ENCODE measurements around the gene SERPINB2.

Gene SERPINB2

GRCh38 chr18:63887424-63887823 is at the start of gene SERPINB2:
Gene SERPINB2, plus strand, starts transcription at chr18:63887705. Its CDS starts 3,740 bp downstream, at chr18:63891445.
- DNase-seq: no peak

GRCh38 chr18:63843008-63843407 is 44.5 kb upstream of the SERPINB2 start:
- no peak for DNase-seq

- DNase-seq: peak; percentile 40
Observed at GRCh38 chr18:63844254-63844653, 43.3 kb upstream of the SERPINB2 start.

- peak; percentile 73 for DNase-seq
Observed at GRCh38 chr18:63848159-63848558, 39.3 kb upstream of the SERPINB2 start.

- DNase-seq: peak; percentile 30
Observed at GRCh38 chr18:63850020-63850419, 37.5 kb upstream of the SERPINB2 start.

- DNase-seq: no peak
Observed at GRCh38 chr18:63850636-63851035, 36.9 kb upstream of the SERPINB2 start.

GRCh38 chr18:63858456-63858855 is 29.0 kb upstream of the SERPINB2 start:
- no peak for DNase-seq

- DNase-seq: no peak
Observed at GRCh38 chr18:63859781-63860475, 27.6 kb upstream of the SERPINB2 start.

GRCh38 chr18:63860531-63860930 is 27.0 kb upstream of the SERPINB2 start:
- DNase-seq: no peak

GRCh38 chr18:63867368-63868125 is 20.0 kb upstream of the SERPINB2 start:
- no peak for DNase-seq

GRCh38 chr18:63868546-63868945 is 19.0 kb upstream of the SERPINB2 start:
- peak; percentile 36 for DNase-seq

- DNase-seq: no peak
Observed at GRCh38 chr18:63869374-63869773, 18.1 kb upstream of the SERPINB2 start.

GRCh38 chr18:63869851-63870250 is 17.7 kb upstream of the SERPINB2 start:
- no peak for DNase-seq

GRCh38 chr18:63871836-63872235 is 15.7 kb upstream of the SERPINB2 start:
- no peak for DNase-seq

GRCh38 chr18:63872586-63872985 is 14.9 kb upstream of the SERPINB2 start:
- no peak for DNase-seq

GRCh38 chr18:63878343-63878742 is 9.2 kb upstream of the SERPINB2 start:
- no peak for DNase-seq

GRCh38 chr18:63878925-63879324 is 8.6 kb upstream of the SERPINB2 start:
- no peak for DNase-seq

GRCh38 chr18:63879709-63880108 is 7.8 kb upstream of the SERPINB2 start:
- DNase-seq: no peak

- no peak for DNase-seq
Observed at GRCh38 chr18:63881851-63882250, 5.7 kb upstream of the SERPINB2 start.

- DNase-seq: no peak
Observed at GRCh38 chr18:63882333-63883141, 5.0 kb upstream of the SERPINB2 start.

- DNase-seq: no peak
Observed at GRCh38 chr18:63883617-63884016, 3.9 kb upstream of the SERPINB2 start.

- no peak for DNase-seq
Observed at GRCh38 chr18:63888470-63889190, 1.1 kb downstream of the SERPINB2 start.

GRCh38 chr18:63889626-63890025 is 2.1 kb downstream of the SERPINB2 start:
- no peak for DNase-seq

Data from RPMI8226 (cell line).